Thyroid gland (tissue), 4 donors: ENCODE measurements around the gene RASA1.

Experiments used
- POLR2A ChIP-seq, 2 donors: fragments of 450-650 bp; IDR thresholded peaks; one replicate each; pipeline ENCODE4 v1.6.1; 2017; ENCODE audit warnings: antibody characterized with exemption in 2 of 2, mild to moderate bottlenecking in 2 of 2, moderate library complexity in 1 of 2
- TF ChIP-seq, protein P1 (sequence below), 6 experiments: fragments of 200-600 bp in 3 of 6; fragments of 450-650 bp in 3 of 6; sonication (generic) in 3 of 6; IDR thresholded peaks; one replicate each; pipeline ENCODE4 v1.5.1; 2016 to 2019; ENCODE audit warnings: antibody characterized with exemption in 6 of 6, mild to moderate bottlenecking in 2 of 6, inconsistent platforms in 1 of 6, moderate library complexity in 1 of 6

DNA sequence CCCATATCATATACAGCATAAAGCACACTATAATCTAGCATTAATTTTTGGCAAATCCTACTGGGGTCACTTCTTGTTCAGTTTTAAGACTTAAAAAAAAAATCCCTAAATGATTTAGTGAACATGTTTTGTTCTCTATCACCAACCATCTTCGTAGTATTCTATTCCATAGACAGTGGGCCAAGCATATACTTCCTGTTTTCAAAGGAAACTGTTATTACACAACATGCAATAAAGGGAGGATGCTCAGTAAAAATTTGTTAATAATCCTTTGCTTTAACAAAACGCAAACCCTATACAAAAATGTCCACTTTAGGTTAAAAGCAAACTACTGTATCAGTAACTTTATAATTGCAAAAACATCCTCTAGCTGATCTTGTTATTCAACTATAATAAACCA lies 132.0 kb downstream of the RASA1 start:
- TF ChIP-seq, protein P1, sequence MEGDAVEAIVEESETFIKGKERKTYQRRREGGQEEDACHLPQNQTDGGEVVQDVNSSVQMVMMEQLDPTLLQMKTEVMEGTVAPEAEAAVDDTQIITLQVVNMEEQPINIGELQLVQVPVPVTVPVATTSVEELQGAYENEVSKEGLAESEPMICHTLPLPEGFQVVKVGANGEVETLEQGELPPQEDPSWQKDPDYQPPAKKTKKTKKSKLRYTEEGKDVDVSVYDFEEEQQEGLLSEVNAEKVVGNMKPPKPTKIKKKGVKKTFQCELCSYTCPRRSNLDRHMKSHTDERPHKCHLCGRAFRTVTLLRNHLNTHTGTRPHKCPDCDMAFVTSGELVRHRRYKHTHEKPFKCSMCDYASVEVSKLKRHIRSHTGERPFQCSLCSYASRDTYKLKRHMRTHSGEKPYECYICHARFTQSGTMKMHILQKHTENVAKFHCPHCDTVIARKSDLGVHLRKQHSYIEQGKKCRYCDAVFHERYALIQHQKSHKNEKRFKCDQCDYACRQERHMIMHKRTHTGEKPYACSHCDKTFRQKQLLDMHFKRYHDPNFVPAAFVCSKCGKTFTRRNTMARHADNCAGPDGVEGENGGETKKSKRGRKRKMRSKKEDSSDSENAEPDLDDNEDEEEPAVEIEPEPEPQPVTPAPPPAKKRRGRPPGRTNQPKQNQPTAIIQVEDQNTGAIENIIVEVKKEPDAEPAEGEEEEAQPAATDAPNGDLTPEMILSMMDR (IDR thresholded peaks at IDR 0.05), result no peak
- no peak for TF ChIP-seq POLR2A (IDR thresholded peaks at IDR 0.05)
